Measurements from ENCODE around the gene NFATC1.

DNA sequence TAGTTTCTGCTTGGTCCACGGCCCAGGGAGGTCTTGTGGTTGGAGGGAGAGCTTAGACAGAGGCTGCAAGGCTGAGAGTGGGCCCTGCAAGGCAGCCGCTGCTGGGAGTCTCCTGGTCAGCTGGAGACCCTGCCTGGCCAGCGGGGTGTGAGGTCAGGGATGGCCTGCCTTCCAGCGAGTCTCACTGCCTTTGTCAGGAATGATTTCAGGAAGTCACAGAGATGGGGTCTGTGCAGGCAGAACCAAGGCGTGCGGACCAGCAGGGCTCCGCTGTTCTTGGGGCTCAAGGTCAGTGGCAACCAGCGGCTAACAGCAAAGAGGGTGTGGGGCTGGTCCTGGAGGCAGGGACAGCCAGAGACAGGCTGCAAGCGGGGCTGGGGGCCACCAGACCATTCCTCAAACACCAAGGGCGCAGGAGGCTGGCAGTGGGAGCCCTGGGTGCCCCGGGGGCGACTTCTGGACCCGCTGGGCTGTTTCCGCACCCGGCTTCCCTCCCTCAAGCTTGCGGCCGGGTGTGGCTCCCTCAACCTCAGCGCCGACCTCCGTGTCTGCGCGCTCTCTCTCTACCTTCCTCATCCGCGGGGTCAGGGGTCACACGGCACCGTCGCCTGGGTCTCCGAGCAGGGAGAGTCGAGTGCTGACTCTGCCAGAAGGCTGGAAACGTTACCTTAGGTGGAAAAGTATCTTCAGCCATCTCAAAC is 159.4 kb downstream of the NFATC1 start:
- TF ChIP-seq, protein P1, sequence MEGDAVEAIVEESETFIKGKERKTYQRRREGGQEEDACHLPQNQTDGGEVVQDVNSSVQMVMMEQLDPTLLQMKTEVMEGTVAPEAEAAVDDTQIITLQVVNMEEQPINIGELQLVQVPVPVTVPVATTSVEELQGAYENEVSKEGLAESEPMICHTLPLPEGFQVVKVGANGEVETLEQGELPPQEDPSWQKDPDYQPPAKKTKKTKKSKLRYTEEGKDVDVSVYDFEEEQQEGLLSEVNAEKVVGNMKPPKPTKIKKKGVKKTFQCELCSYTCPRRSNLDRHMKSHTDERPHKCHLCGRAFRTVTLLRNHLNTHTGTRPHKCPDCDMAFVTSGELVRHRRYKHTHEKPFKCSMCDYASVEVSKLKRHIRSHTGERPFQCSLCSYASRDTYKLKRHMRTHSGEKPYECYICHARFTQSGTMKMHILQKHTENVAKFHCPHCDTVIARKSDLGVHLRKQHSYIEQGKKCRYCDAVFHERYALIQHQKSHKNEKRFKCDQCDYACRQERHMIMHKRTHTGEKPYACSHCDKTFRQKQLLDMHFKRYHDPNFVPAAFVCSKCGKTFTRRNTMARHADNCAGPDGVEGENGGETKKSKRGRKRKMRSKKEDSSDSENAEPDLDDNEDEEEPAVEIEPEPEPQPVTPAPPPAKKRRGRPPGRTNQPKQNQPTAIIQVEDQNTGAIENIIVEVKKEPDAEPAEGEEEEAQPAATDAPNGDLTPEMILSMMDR (IDR thresholded peaks at IDR 0.05; ENCODE audit: poor library complexity, severe bottlenecking): no peak
- TF ChIP-seq EP300 (conservative IDR thresholded peaks at IDR 0.05; ENCODE audit: poor library complexity, severe bottlenecking): no peak
- no peak for TF ChIP-seq RAD21 (conservative IDR thresholded peaks at IDR 0.05)
- TF ChIP-seq EZH2 (IDR thresholded peaks at IDR 0.05; ENCODE audit: borderline replicate concordance, insufficient read depth, low read length, poor library complexity, severe bottlenecking): no peak
- no peak for TF ChIP-seq POLR2AphosphoS5 (IDR thresholded peaks at IDR 0.05)
- TF ChIP-seq, protein P2, sequence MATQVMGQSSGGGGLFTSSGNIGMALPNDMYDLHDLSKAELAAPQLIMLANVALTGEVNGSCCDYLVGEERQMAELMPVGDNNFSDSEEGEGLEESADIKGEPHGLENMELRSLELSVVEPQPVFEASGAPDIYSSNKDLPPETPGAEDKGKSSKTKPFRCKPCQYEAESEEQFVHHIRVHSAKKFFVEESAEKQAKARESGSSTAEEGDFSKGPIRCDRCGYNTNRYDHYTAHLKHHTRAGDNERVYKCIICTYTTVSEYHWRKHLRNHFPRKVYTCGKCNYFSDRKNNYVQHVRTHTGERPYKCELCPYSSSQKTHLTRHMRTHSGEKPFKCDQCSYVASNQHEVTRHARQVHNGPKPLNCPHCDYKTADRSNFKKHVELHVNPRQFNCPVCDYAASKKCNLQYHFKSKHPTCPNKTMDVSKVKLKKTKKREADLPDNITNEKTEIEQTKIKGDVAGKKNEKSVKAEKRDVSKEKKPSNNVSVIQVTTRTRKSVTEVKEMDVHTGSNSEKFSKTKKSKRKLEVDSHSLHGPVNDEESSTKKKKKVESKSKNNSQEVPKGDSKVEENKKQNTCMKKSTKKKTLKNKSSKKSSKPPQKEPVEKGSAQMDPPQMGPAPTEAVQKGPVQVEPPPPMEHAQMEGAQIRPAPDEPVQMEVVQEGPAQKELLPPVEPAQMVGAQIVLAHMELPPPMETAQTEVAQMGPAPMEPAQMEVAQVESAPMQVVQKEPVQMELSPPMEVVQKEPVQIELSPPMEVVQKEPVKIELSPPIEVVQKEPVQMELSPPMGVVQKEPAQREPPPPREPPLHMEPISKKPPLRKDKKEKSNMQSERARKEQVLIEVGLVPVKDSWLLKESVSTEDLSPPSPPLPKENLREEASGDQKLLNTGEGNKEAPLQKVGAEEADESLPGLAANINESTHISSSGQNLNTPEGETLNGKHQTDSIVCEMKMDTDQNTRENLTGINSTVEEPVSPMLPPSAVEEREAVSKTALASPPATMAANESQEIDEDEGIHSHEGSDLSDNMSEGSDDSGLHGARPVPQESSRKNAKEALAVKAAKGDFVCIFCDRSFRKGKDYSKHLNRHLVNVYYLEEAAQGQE (IDR thresholded peaks at IDR 0.05; ENCODE audit: borderline replicate concordance): no peak
- no peak for TF ChIP-seq TAF1 (IDR thresholded peaks at IDR 0.05; ENCODE audit: low read depth)
